Neural progenitor cell (in vitro differentiated cells): Measurements from ENCODE around the gene ERMAP.

Experiments used
- EZH2 ChIP-seq: fragments of 200-600 bp; sonication (generic); IDR thresholded peaks from 2 replicates; pipeline ENCODE4 v1.6.1; 2017; ENCODE audit warnings: antibody characterized with exemption, mild to moderate bottlenecking, moderate library complexity
- EZH2phosphoT487 ChIP-seq: fragments of 200-600 bp; sonication (generic); IDR thresholded peaks from 2 replicates; pipeline ENCODE4 v1.6.1; 2017; ENCODE audit warnings: antibody characterized with exemption
- TF ChIP-seq, protein P1 (sequence below): fragments of 200-600 bp; sonication (generic); IDR thresholded peaks from 2 replicates; pipeline ENCODE4 v1.5.1; 2017; ENCODE audit warnings: antibody characterized with exemption, mild to moderate bottlenecking

DNA sequence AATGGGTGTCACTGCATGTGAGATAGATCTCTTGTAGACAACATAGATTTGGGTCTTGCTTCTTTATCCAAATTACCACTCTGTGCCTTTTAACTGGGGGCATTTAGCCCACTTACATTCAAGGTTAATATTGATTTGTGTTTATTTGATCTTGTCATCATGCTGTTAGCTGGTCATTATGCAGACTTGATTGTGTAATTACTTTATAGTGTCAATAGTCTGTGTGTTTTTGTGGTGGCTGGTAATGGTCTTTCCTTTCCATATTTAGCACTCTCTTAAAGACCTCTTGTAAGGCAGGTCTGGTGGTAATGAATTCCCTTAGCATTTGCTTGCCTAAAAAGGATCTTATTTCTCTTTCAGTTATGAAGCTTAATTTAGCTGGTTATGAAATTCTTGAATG is 59.1 kb downstream of the ERMAP start:
- no peak for TF ChIP-seq EZH2phosphoT487
- no peak for TF ChIP-seq EZH2
- TF ChIP-seq, protein P1, sequence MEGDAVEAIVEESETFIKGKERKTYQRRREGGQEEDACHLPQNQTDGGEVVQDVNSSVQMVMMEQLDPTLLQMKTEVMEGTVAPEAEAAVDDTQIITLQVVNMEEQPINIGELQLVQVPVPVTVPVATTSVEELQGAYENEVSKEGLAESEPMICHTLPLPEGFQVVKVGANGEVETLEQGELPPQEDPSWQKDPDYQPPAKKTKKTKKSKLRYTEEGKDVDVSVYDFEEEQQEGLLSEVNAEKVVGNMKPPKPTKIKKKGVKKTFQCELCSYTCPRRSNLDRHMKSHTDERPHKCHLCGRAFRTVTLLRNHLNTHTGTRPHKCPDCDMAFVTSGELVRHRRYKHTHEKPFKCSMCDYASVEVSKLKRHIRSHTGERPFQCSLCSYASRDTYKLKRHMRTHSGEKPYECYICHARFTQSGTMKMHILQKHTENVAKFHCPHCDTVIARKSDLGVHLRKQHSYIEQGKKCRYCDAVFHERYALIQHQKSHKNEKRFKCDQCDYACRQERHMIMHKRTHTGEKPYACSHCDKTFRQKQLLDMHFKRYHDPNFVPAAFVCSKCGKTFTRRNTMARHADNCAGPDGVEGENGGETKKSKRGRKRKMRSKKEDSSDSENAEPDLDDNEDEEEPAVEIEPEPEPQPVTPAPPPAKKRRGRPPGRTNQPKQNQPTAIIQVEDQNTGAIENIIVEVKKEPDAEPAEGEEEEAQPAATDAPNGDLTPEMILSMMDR, result no peak
